HG03558 (cell line): ENCODE data around the gene TMA7.

Experiments
- ATAC-seq: cut with Tn5 transposase; IDR thresholded peaks from one replicate; pipeline ENCODE4 v1.9.1; 2021; ENCODE audit warnings: moderate number of reproducible peaks; ENCODE audit not compliant: unreplicated experiment; ENCODE audit errors: extremely low read depth

TMA7 gene

GRCh38 chr3:48486952-48487351 is 46.9 kb downstream of the TMA7 start:
- ATAC-seq = no peak

GRCh38 chr3:48492461-48493202 is 52.6 kb downstream of the TMA7 start:
- no peak for ATAC-seq

- ATAC-seq = no peak
These were observed 53.1 kb downstream of the TMA7 start for GRCh38 chr3:48493203-48493501.
